Lower leg skin (tissue), 3 donors: Measurements from ENCODE around the gene SH3RF3.
A peak's percentile ranks its signal among the peaks of the same experiment; 100 is the strongest.

Source experiments
- POLR2A ChIP-seq, 2 donors: fragments of 450-650 bp; IDR thresholded peaks; one replicate each; pipeline ENCODE4 v1.6.1; 2016 to 2017; ENCODE audit warnings: antibody characterized with exemption in 2 of 2, mild to moderate bottlenecking in 1 of 2, moderate library complexity in 1 of 2
- TF ChIP-seq, protein P1 (sequence below), 3 donors: fragments of 450-650 bp; IDR thresholded peaks; one replicate each; pipeline ENCODE4 v1.5.1; 2016; ENCODE audit warnings: antibody characterized with exemption in 3 of 3, mild to moderate bottlenecking in 3 of 3, moderate library complexity in 2 of 3

DNA sequence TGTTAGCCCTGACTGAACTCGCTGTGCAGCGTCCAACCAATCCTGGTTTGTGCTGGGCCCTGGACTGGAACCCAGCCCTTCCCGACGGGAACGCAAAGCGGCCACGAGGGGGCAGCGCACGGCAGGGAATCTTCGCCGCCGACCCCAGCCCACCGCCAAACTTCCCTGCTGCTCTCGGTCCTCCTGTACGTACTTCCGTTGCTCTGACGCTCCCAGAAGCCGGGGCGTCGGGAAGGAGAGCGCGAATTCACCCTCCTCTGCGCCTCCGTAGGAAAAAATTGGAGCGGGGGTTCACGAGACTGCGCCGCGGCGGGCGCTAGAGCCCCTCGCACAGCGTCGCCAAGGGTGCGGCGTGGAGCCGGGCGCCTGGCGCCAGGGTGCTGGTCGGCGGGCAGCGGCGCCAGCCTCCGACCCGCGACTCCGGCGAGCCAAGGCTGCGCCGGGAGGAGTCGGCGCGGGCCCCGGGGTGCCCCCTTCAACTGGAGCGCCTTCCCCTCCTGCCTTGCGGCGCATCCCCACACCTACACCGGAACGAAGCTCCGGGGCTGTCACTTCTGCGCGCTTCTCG lies 873 bp upstream of the SH3RF3 start:
- TF ChIP-seq, protein P1, sequence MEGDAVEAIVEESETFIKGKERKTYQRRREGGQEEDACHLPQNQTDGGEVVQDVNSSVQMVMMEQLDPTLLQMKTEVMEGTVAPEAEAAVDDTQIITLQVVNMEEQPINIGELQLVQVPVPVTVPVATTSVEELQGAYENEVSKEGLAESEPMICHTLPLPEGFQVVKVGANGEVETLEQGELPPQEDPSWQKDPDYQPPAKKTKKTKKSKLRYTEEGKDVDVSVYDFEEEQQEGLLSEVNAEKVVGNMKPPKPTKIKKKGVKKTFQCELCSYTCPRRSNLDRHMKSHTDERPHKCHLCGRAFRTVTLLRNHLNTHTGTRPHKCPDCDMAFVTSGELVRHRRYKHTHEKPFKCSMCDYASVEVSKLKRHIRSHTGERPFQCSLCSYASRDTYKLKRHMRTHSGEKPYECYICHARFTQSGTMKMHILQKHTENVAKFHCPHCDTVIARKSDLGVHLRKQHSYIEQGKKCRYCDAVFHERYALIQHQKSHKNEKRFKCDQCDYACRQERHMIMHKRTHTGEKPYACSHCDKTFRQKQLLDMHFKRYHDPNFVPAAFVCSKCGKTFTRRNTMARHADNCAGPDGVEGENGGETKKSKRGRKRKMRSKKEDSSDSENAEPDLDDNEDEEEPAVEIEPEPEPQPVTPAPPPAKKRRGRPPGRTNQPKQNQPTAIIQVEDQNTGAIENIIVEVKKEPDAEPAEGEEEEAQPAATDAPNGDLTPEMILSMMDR (IDR thresholded peaks at IDR 0.05), result peak in 1 of 3 donors; percentile 83
- TF ChIP-seq POLR2A (IDR thresholded peaks at IDR 0.05), result no peak
